HepG2 (cell line): ENCODE data around the gene SRSF1. TPM values are rescaled to one million over a fixed set of nuclear protein-coding genes. Genes with fewer than 3 reads are reported as not detected.
A peak's percentile ranks its signal among the peaks of the same experiment; 100 is the strongest.

Experiments
- AGO1 ChIP-seq: fragments of 200-400 bp; formaldehyde crosslinking; IDR thresholded peaks from 2 replicates; pipeline ENCODE4 v1.6.1; 2017; ENCODE audit warnings: mild to moderate bottlenecking, low read depth, low read length, moderate library complexity; ENCODE audit not compliant: poor library complexity, severe bottlenecking
- AGO2 ChIP-seq: fragments of 200-400 bp; formaldehyde crosslinking; optimal IDR thresholded peaks from 2 replicates; pipeline ENCODE3; 2017; ENCODE audit warnings: mild to moderate bottlenecking, low read depth, low read length, moderate library complexity
- CAMTA2 ChIP-seq: sonication (generic); formaldehyde crosslinking; IDR thresholded peaks from 2 replicates; pipeline ENCODE4 v1.4.0; 2020; ENCODE audit warnings: mild to moderate bottlenecking, missing genetic modification reagents, borderline replicate concordance
- CHD4 ChIP-seq: fragments of 200-600 bp; sonication (generic); IDR thresholded peaks from 2 replicates; pipeline ENCODE4 v1.7.0; 2017; ENCODE audit warnings: mild to moderate bottlenecking, low read length, borderline replicate concordance
- NCOA2 ChIP-seq: sonication (generic); formaldehyde crosslinking; IDR thresholded peaks from 2 replicates; pipeline ENCODE4 v1.8.0; 2022; ENCODE audit warnings: inconsistent platforms
- NCOA5 ChIP-seq: sonication (generic); formaldehyde crosslinking; IDR thresholded peaks from 2 replicates; pipeline ENCODE4 v1.4.0; 2020; ENCODE audit warnings: missing genetic modification reagents
- NCOR1 ChIP-seq: fragments of 200-600 bp; sonication (generic); IDR thresholded peaks from 2 replicates; pipeline ENCODE4 v1.7.0; 2017; ENCODE audit warnings: antibody characterized with exemption, low read length, borderline replicate concordance
- PRMT3 ChIP-seq: sonication (generic); formaldehyde crosslinking; IDR thresholded peaks from 2 replicates; pipeline ENCODE4 v1.8.1; 2022; ENCODE audit warnings: low read depth, mild to moderate bottlenecking, moderate library complexity, missing genetic modification reagents, borderline replicate concordance
- PTBP1 ChIP-seq: fragments of 200-400 bp; formaldehyde crosslinking; IDR thresholded peaks from 2 replicates; pipeline ENCODE4 v1.6.1; 2018; ENCODE audit warnings: low read length, low read depth; ENCODE audit not compliant: poor library complexity, severe bottlenecking
- RBFOX2 ChIP-seq: fragments of 200-400 bp; formaldehyde crosslinking; IDR thresholded peaks from 2 replicates; pipeline ENCODE4 v1.6.1; 2017; ENCODE audit warnings: low read depth, mild to moderate bottlenecking, low read length
- RFXANK ChIP-seq: IDR thresholded peaks from 2 replicates; pipeline ENCODE4 v1.6.1; 2016
- RXRB ChIP-seq: IDR thresholded peaks from 2 replicates; pipeline ENCODE4 v1.6.1; 2016; ENCODE audit warnings: borderline replicate concordance, missing genetic modification reagents, missing compliant biosample characterization
- TCF7 ChIP-seq: sonication (generic); IDR thresholded peaks from 2 replicates; pipeline ENCODE4 v1.6.1; 2016; ENCODE audit warnings: antibody characterized with exemption, low read depth
- TEAD3 ChIP-seq: optimal IDR thresholded peaks from 2 replicates; pipeline ENCODE3; 2016; ENCODE audit warnings: borderline replicate concordance
- ZC3H4 ChIP-seq: sonication (generic); formaldehyde crosslinking; IDR thresholded peaks from 2 replicates; pipeline ENCODE4 v1.4.0; 2020; ENCODE audit warnings: missing genetic modification reagents, borderline replicate concordance
- ZNF350 ChIP-seq: sonication (generic); formaldehyde crosslinking; IDR thresholded peaks from 2 replicates; pipeline ENCODE4 v1.4.0; 2020; ENCODE audit warnings: mild to moderate bottlenecking, low read depth, missing genetic modification reagents, borderline replicate concordance
- ZNF616 ChIP-seq: sonication (generic); formaldehyde crosslinking; IDR thresholded peaks from 2 replicates; pipeline ENCODE4 v1.5.0; 2020; ENCODE audit warnings: low read depth, mild to moderate bottlenecking, missing genetic modification reagents
- polyA plus RNA-seq, 8 experiments: library from polyadenylated mRNA; depleted of rRNA in 3 of 8; stranded (reverse) in 7 of 8; unstranded in 1 of 8; fragments of >200 nt; fragmentation: Illumina TruSeq in 4 of 8; extraction: Trizol in 4 of 8; gene quantifications; 2 replicates each; pipeline versions ENCODE4 v1.2.1 to v1.2.3, GENCODE V29; 2011 to 2016; ENCODE audit warnings: low read depth in 4 of 8, missing spikeins in 1 of 8, mixed read lengths in 1 of 8; ENCODE audit not compliant: insufficient read depth in 1 of 8
- total RNA-seq, 5 experiments: library from RNA; depleted of rRNA; stranded (reverse); fragments of >200 nt; fragmentation: Illumina TruSeq; extraction: Trizol; gene quantifications; 2 replicates each; pipeline ENCODE4 v1.2.3, GENCODE V29; 2016; ENCODE audit warnings: low read depth in 1 of 5
- TF ChIP-seq, protein P1 (sequence below): sonication (generic); formaldehyde crosslinking; IDR thresholded peaks from 2 replicates; pipeline ENCODE4 v1.5.1; 2020; ENCODE audit warnings: mild to moderate bottlenecking, missing genetic modification reagents, moderate library complexity
- TF ChIP-seq, protein P2 (sequence below): sonication (generic); formaldehyde crosslinking; IDR thresholded peaks from 2 replicates; pipeline ENCODE4 v1.8.1; 2023; ENCODE audit warnings: mild to moderate bottlenecking, missing genetic modification reagents
- TF ChIP-seq, protein P3 (sequence below): sonication (generic); formaldehyde crosslinking; conservative IDR thresholded peaks from 2 replicates; pipeline ENCODE4 v1.8.0; 2022; ENCODE audit warnings: low read depth, missing genetic modification reagents
- TF ChIP-seq, protein P4 (sequence below): sonication (generic); IDR thresholded peaks from 2 replicates; pipeline ENCODE4 v1.6.1; 2016; ENCODE audit warnings: low read depth, borderline replicate concordance

Gene SRSF1
- total and polyA plus RNA-seq, 2 of the 13 experiments (the other 11 are each of a cell fraction or from before 2014, with no cell fraction given), result 142 to 445 TPM

DNA sequence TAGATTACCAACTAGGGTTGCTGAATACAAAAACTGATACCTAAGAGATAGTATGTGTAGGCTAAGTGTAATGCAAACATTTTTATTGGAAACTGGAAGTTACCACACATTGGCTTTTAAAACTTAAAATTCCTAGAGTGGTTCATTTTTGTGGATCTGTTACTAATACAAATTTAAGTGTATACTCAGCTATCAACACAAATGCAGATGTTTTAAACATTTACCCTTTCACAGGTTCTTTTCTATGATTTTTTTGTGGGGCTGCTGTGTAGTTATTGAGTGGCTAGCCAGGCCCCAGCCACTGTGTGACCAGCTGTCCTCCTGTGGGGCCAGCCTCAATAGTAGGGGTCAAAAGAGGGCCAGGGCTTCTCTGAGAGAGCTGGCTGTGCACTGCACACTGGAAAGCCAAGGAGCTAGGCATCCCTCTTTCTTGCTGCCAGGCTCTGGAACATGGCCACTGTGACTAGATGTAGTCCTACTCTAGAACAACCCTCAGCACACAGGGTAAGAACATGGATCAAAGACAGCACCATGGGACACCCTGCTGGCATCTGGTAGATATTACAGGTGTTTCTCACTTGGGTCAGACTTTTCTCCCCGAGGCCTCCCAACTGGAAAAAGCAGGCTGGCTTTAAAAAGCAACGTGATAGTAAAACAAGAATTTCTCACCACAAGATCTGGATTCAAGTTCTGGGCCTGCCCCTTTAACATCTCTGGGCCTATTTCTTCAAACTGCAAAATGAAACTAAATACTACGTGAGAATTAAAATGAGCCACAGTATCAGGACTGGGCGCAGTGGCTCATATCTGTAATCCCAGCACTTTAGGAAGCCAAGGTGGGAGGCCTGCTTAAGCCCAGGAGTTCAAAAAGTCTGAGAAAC lies 11.7 kb downstream of the SRSF1 start (continued):
- TF ChIP-seq, protein P1, sequence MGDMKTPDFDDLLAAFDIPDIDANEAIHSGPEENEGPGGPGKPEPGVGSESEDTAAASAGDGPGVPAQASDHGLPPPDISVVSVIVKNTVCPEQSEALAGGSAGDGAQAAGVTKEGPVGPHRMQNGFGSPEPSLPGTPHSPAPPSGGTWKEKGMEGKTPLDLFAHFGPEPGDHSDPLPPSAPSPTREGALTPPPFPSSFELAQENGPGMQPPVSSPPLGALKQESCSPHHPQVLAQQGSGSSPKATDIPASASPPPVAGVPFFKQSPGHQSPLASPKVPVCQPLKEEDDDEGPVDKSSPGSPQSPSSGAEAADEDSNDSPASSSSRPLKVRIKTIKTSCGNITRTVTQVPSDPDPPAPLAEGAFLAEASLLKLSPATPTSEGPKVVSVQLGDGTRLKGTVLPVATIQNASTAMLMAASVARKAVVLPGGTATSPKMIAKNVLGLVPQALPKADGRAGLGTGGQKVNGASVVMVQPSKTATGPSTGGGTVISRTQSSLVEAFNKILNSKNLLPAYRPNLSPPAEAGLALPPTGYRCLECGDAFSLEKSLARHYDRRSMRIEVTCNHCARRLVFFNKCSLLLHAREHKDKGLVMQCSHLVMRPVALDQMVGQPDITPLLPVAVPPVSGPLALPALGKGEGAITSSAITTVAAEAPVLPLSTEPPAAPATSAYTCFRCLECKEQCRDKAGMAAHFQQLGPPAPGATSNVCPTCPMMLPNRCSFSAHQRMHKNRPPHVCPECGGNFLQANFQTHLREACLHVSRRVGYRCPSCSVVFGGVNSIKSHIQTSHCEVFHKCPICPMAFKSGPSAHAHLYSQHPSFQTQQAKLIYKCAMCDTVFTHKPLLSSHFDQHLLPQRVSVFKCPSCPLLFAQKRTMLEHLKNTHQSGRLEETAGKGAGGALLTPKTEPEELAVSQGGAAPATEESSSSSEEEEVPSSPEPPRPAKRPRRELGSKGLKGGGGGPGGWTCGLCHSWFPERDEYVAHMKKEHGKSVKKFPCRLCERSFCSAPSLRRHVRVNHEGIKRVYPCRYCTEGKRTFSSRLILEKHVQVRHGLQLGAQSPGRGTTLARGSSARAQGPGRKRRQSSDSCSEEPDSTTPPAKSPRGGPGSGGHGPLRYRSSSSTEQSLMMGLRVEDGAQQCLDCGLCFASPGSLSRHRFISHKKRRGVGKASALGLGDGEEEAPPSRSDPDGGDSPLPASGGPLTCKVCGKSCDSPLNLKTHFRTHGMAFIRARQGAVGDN, result peak; percentile 36
- TF ChIP-seq TCF7, result no peak
- no peak for TF ChIP-seq NCOR1
- TF ChIP-seq CAMTA2, result peak; percentile 39; the same call in 1 of the 2 replicates
- TF ChIP-seq PRMT3 (CRISPR knock-in tag), result no peak; the same call in 1 of the 2 replicates
- TF ChIP-seq, protein P2, sequence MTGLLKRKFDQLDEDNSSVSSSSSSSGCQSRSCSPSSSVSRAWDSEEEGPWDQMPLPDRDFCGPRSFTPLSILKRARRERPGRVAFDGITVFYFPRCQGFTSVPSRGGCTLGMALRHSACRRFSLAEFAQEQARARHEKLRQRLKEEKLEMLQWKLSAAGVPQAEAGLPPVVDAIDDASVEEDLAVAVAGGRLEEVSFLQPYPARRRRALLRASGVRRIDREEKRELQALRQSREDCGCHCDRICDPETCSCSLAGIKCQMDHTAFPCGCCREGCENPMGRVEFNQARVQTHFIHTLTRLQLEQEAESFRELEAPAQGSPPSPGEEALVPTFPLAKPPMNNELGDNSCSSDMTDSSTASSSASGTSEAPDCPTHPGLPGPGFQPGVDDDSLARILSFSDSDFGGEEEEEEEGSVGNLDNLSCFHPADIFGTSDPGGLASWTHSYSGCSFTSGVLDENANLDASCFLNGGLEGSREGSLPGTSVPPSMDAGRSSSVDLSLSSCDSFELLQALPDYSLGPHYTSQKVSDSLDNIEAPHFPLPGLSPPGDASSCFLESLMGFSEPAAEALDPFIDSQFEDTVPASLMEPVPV, result 0 out of 2 replicates have a peak, but pooled peaks have one; percentile 34
- no peak for TF ChIP-seq AGO2
- TF ChIP-seq RXRB (CRISPR knock-in tag), result peak; percentile 25; the same call in 1 of the 2 replicates
- peak; percentile 54 for TF ChIP-seq TEAD3 (CRISPR knock-in tag)
- no peak for TF ChIP-seq NCOA5 (CRISPR knock-in tag)
- TF ChIP-seq ZNF350 (CRISPR knock-in tag), result no peak
- no peak for TF ChIP-seq PTBP1
- TF ChIP-seq ZC3H4 (CRISPR knock-in tag), result peak; percentile 93; the same call in 1 of the 2 replicates
- TF ChIP-seq ZNF616 (CRISPR knock-in tag), result no peak
- TF ChIP-seq RBFOX2, result no peak
- TF ChIP-seq, protein P3, sequence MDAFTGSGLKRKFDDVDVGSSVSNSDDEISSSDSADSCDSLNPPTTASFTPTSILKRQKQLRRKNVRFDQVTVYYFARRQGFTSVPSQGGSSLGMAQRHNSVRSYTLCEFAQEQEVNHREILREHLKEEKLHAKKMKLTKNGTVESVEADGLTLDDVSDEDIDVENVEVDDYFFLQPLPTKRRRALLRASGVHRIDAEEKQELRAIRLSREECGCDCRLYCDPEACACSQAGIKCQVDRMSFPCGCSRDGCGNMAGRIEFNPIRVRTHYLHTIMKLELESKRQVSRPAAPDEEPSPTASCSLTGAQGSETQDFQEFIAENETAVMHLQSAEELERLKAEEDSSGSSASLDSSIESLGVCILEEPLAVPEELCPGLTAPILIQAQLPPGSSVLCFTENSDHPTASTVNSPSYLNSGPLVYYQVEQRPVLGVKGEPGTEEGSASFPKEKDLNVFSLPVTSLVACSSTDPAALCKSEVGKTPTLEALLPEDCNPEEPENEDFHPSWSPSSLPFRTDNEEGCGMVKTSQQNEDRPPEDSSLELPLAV (CRISPR knock-in tag), result no peak
- TF ChIP-seq AGO1, result no peak
- TF ChIP-seq CHD4, result no peak
- TF ChIP-seq, protein P4, sequence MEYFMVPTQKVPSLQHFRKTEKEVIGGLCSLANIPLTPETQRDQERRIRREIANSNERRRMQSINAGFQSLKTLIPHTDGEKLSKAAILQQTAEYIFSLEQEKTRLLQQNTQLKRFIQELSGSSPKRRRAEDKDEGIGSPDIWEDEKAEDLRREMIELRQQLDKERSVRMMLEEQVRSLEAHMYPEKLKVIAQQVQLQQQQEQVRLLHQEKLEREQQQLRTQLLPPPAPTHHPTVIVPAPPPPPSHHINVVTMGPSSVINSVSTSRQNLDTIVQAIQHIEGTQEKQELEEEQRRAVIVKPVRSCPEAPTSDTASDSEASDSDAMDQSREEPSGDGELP, result peak; percentile 42; the same call in 1 of the 2 replicates
- no peak for TF ChIP-seq NCOA2 (CRISPR knock-in tag)
- no peak for TF ChIP-seq RFXANK (CRISPR knock-in tag)
